Measurements from ENCODE around the gene SLN. TPM values are rescaled to one million over a fixed set of nuclear protein-coding genes. Genes with fewer than 3 reads are reported as not detected.

SLN gene
- total and polyA plus RNA-seq, 9 of the 15 experiments (the other 6 are each of a cell fraction or from before 2014, with no cell fraction given), result not detected

GRCh38 chr11:107756553-107756952 lies 44.7 kb upstream of the SLN start:
- no peak for ATAC-seq
- Histone ChIP-seq H4K20me1 (replicated peaks; ENCODE audit: control insufficient read depth, insufficient read depth, low read length) (no peaks in the 10 kb centered on the region), H3K9me1 (ENCODE audit: control insufficient read depth, insufficient read depth, low read length) (no peaks in the 10 kb centered on the region), H3K27me3 (ENCODE audit: control insufficient read depth in 2 of 2, insufficient read depth in 2 of 2, low read length in 2 of 2) (no peaks in the 10 kb centered on the region), H2AFZ (ENCODE audit: low read depth, low read length) (no peak overlapping the region), H3K79me2 (ENCODE audit: control insufficient read depth, insufficient read depth, low read length) (no peaks in the 10 kb centered on the region), H3K4me2 (ENCODE audit: insufficient read depth, low read length) (no peak overlapping the region), H3K9ac (ENCODE audit: insufficient read depth in 1 of 2, low read depth in 2 of 2, low read length in 2 of 2) (no peak overlapping the region), H3K27ac (ENCODE audit: extremely low read depth, low read depth, low read length) (no peak overlapping the region), H3K9me3 (replicated peaks; ENCODE audit: control insufficient read depth, insufficient read depth, low read depth, low read length) (no peaks in the 10 kb centered on the region), H3K4me3 (no peak overlapping the region), H3K36me3 (ENCODE audit: control insufficient read depth, insufficient read depth, low read length) (no peaks in the 10 kb centered on the region), H3K4me1 (replicated peaks in 1 of 2; ENCODE audit: control insufficient read depth in 2 of 2, insufficient read depth in 2 of 2, low read length in 2 of 2) (peaks cover 4 to 7% of the 10 kb centered on the region in 2 experiments; a peak in 3 of 5 replicates)
- intact Hi-C loops (cut with micrococcal nuclease) (no loop called here), in situ Hi-C loops (cut with MboI) (no loop called here)
- no peak for DNase-seq (ENCODE audit: extremely low read depth in 1 of 4, low spot score in 3 of 4)
- TF ChIP-seq ZNF174 (CRISPR knock-in tag; IDR thresholded peaks at IDR 0.05) (no peak), ZNF347 (CRISPR knock-in tag; IDR thresholded peaks at IDR 0.05; ENCODE audit: low read depth) (no peak), SRF (CRISPR knock-in tag; IDR thresholded peaks at IDR 0.05) (no peak), SUPT5H (IDR thresholded peaks at IDR 0.05) (no peak), CREB5 (CRISPR knock-in tag; IDR thresholded peaks at IDR 0.05) (no peak), ZNF76 (CRISPR knock-in tag; IDR thresholded peaks at IDR 0.05; ENCODE audit: borderline replicate concordance) (no peak), HIVEP1 (CRISPR knock-in tag; IDR thresholded peaks at IDR 0.05) (no peak), PHB (CRISPR knock-in tag; IDR thresholded peaks at IDR 0.05) (no peak), ZNF184 (CRISPR knock-in tag; IDR thresholded peaks at IDR 0.05) (no peak), ZSCAN29 (IDR thresholded peaks at IDR 0.05) (no peak), ZKSCAN8 (CRISPR knock-in tag; IDR thresholded peaks at IDR 0.05) (no peak)
- ChIA-PET POLR2A (interaction anchor here (0.6 kb wide), 2 partner anchors 25 to 148 kb away, joined by 3 read pairs; no protein-coding TSS in a partner anchor), CTCF (ENCODE audit: low intra/inter-chr PET ratio) (no interaction called here)
- WGBS (ENCODE audit: insufficient coverage, low coverage, missing lambda C conversion rate), result 14% methylated on average over 1 of the region's 1 CpG
- BruUV-seq (replicated peaks), result no TSS peak
- FAIRE-seq, result no peak
